ENCODE results near the gene PKD2L1.

Gene PKD2L1

GRCh38 chr10:100265821-100266485 lies 64.1 kb downstream of the PKD2L1 start:
- H3K14ac ChIP-seq (ENCODE audit: low read length), result no peak overlapping the region
- no peak overlapping the region for H3K9ac ChIP-seq (ENCODE audit: low read depth, low read length, poor library complexity)
- H3K4me2 ChIP-seq (ENCODE audit: insufficient read depth, low read length, poor library complexity, severe bottlenecking), result no peak overlapping the region
- H3K4me3 ChIP-seq (ENCODE audit: low read length in 2 of 2), result peak overlapping the region in 1 of 2 donors; percentile 92
- H3K4ac ChIP-seq (ENCODE audit: low read length), result no peak overlapping the region
- H4K8ac ChIP-seq (ENCODE audit: low read depth, low read length), result no peak overlapping the region
- H2BK120ac ChIP-seq (ENCODE audit: low read depth, low read length), result no peak overlapping the region
- H2BK5ac ChIP-seq (ENCODE audit: low read length), result no peak overlapping the region
- H3K18ac ChIP-seq (ENCODE audit: low read length), result no peak overlapping the region
- DNase-seq (ENCODE audit: low spot score), result no peak
- no peak overlapping the region for H2AFZ ChIP-seq (ENCODE audit: low read length)
- peaks cover 2 to 12% of the 10 kb centered on the region in 2 donors for H3K36me3 ChIP-seq (replicated peaks in 1 of 2; ENCODE audit: control insufficient read depth in 2 of 2, insufficient read depth in 2 of 2, low read length in 2 of 2)
- H3K79me1 ChIP-seq (ENCODE audit: low read depth, low read length), result peaks cover 3% of the 10 kb centered on the region
- H2AK5ac ChIP-seq (ENCODE audit: low read depth, low read length), result no peak overlapping the region
- H3K9me3 ChIP-seq (replicated peaks in 1 of 2; ENCODE audit: control insufficient read depth in 2 of 2, insufficient read depth in 1 of 2, low read depth in 1 of 2, low read length in 2 of 2), result no peaks in the 10 kb centered on the region
- whole genome bisulfite sequencing, 2 donors (ENCODE audit: extremely low coverage in 2 of 2, insufficient read length in 2 of 2, insufficient replicate concordance in 1 of 2), result no CpG with 5 or more reads among the region's 15 CpGs
- H3K27me3 ChIP-seq (ENCODE audit: control insufficient read depth in 3 of 3, insufficient read depth in 3 of 3, low read depth in 1 of 3, low read length in 3 of 3), result no peaks in the 10 kb centered on the region
- H2BK12ac ChIP-seq (ENCODE audit: low read length), result no peak overlapping the region
- H3K23ac ChIP-seq (ENCODE audit: low read depth, low read length, poor library complexity), result no peak overlapping the region
- no peak overlapping the region for H4K91ac ChIP-seq (ENCODE audit: low read depth, low read length, poor library complexity)
- H3K27ac ChIP-seq (replicated peaks; ENCODE audit: low read length), result no peak overlapping the region
- peaks cover 2% of the 10 kb centered on the region in 2 donors for H3K4me1 ChIP-seq (ENCODE audit: control insufficient read depth in 2 of 2, insufficient read depth in 1 of 2, low read depth in 1 of 2, low read length in 2 of 2)
- no peak overlapping the region for H2BK15ac ChIP-seq (ENCODE audit: low read length)

GRCh38 chr10:100254191-100254590 lies 75.8 kb downstream of the PKD2L1 start:
- peaks cover 4 to 85% of the 10 kb centered on the region in 2 donors for H3K36me3 ChIP-seq (replicated peaks in 1 of 2; ENCODE audit: control insufficient read depth in 2 of 2, insufficient read depth in 2 of 2, low read length in 2 of 2)
- no CpG with 5 or more reads among the region's 3 CpGs for WGBS, 2 donors (ENCODE audit: extremely low coverage in 2 of 2, insufficient read length in 2 of 2, insufficient replicate concordance in 1 of 2)

GRCh38 chr10:100253041-100253440 lies 77.0 kb downstream of the PKD2L1 start:
- Histone ChIP-seq H3K9ac (ENCODE audit: low read depth, low read length, poor library complexity) (no peak overlapping the region), H4K91ac (ENCODE audit: low read depth, low read length, poor library complexity) (no peak overlapping the region), H3K79me1 (ENCODE audit: low read depth, low read length) (peaks cover 2% of the 10 kb centered on the region), H3K27ac (replicated peaks; ENCODE audit: low read length) (no peak overlapping the region), H3K36me3 (replicated peaks in 1 of 2; ENCODE audit: control insufficient read depth in 2 of 2, insufficient read depth in 2 of 2, low read length in 2 of 2) (peaks cover 12 to 87% of the 10 kb centered on the region in 2 donors), H4K8ac (ENCODE audit: low read depth, low read length) (no peak overlapping the region), H2AFZ (ENCODE audit: low read length) (no peak overlapping the region), H3K14ac (ENCODE audit: low read length) (no peak overlapping the region), H3K4me2 (ENCODE audit: insufficient read depth, low read length, poor library complexity, severe bottlenecking) (no peak overlapping the region), H3K4me3 (ENCODE audit: low read length in 2 of 2) (no peak overlapping the region), H3K18ac (ENCODE audit: low read length) (no peak overlapping the region), H3K4me1 (ENCODE audit: control insufficient read depth in 2 of 2, insufficient read depth in 1 of 2, low read depth in 1 of 2, low read length in 2 of 2) (no peaks in the 10 kb centered on the region), H3K27me3 (ENCODE audit: control insufficient read depth in 3 of 3, insufficient read depth in 3 of 3, low read depth in 1 of 3, low read length in 3 of 3) (no peaks in the 10 kb centered on the region), H3K23ac (ENCODE audit: low read depth, low read length, poor library complexity) (no peak overlapping the region), H2BK120ac (ENCODE audit: low read depth, low read length) (no peak overlapping the region), H3K9me3 (replicated peaks in 1 of 2; ENCODE audit: control insufficient read depth in 2 of 2, insufficient read depth in 1 of 2, low read depth in 1 of 2, low read length in 2 of 2) (no peaks in the 10 kb centered on the region), H2BK12ac (ENCODE audit: low read length) (no peak overlapping the region), H3K4ac (ENCODE audit: low read length) (no peak overlapping the region), H2BK15ac (ENCODE audit: low read length) (no peak overlapping the region), H2BK5ac (ENCODE audit: low read length) (no peak overlapping the region), H2AK5ac (ENCODE audit: low read depth, low read length) (no peak overlapping the region)
- DNase-seq (ENCODE audit: low spot score), result no peak
- WGBS, 2 donors (ENCODE audit: extremely low coverage in 2 of 2, insufficient read length in 2 of 2, insufficient replicate concordance in 1 of 2), result no CpG with 5 or more reads among the region's 5 CpGs

More at GRCh38 chr10:100254191-100254590, 75.8 kb downstream of the PKD2L1 start:
- H3K4ac ChIP-seq (ENCODE audit: low read length), result no peak overlapping the region
- no peak overlapping the region for H3K27ac ChIP-seq (replicated peaks; ENCODE audit: low read length)
- DNase-seq (ENCODE audit: low spot score), result no peak
- H3K4me3 ChIP-seq (ENCODE audit: low read length in 2 of 2), result no peak overlapping the region
- no peak overlapping the region for H3K14ac ChIP-seq (ENCODE audit: low read length)
- H2BK5ac ChIP-seq (ENCODE audit: low read length), result no peak overlapping the region
- H3K27me3 ChIP-seq (ENCODE audit: control insufficient read depth in 3 of 3, insufficient read depth in 3 of 3, low read depth in 1 of 3, low read length in 3 of 3), result no peaks in the 10 kb centered on the region
- no peak overlapping the region for H2AK5ac ChIP-seq (ENCODE audit: low read depth, low read length)
- no peak overlapping the region for H3K4me2 ChIP-seq (ENCODE audit: insufficient read depth, low read length, poor library complexity, severe bottlenecking)
- no peak overlapping the region for H2BK15ac ChIP-seq (ENCODE audit: low read length)
- H2BK120ac ChIP-seq (ENCODE audit: low read depth, low read length), result no peak overlapping the region
- H3K79me1 ChIP-seq (ENCODE audit: low read depth, low read length), result peaks cover 2% of the 10 kb centered on the region
- no peak overlapping the region for H3K18ac ChIP-seq (ENCODE audit: low read length)
- H4K91ac ChIP-seq (ENCODE audit: low read depth, low read length, poor library complexity), result no peak overlapping the region
- no peak overlapping the region for H4K8ac ChIP-seq (ENCODE audit: low read depth, low read length)
- H3K9ac ChIP-seq (ENCODE audit: low read depth, low read length, poor library complexity), result no peak overlapping the region
- H3K9me3 ChIP-seq (replicated peaks in 1 of 2; ENCODE audit: control insufficient read depth in 2 of 2, insufficient read depth in 1 of 2, low read depth in 1 of 2, low read length in 2 of 2), result no peaks in the 10 kb centered on the region
- no peak overlapping the region for H2BK12ac ChIP-seq (ENCODE audit: low read length)
- H3K23ac ChIP-seq (ENCODE audit: low read depth, low read length, poor library complexity), result no peak overlapping the region
- no peaks in the 10 kb centered on the region for H3K4me1 ChIP-seq (ENCODE audit: control insufficient read depth in 2 of 2, insufficient read depth in 1 of 2, low read depth in 1 of 2, low read length in 2 of 2)
- no peak overlapping the region for H2AFZ ChIP-seq (ENCODE audit: low read length)

GRCh38 chr10:100248820-100249219 lies 81.2 kb downstream of the PKD2L1 start:
- Histone ChIP-seq H3K4me1 (ENCODE audit: control insufficient read depth in 2 of 2, insufficient read depth in 1 of 2, low read depth in 1 of 2, low read length in 2 of 2) (no peaks in the 10 kb centered on the region), H3K4me3 (ENCODE audit: low read length in 2 of 2) (no peak overlapping the region), H3K79me1 (ENCODE audit: low read depth, low read length) (peaks cover 2% of the 10 kb centered on the region), H3K36me3 (replicated peaks in 1 of 2; ENCODE audit: control insufficient read depth in 2 of 2, insufficient read depth in 2 of 2, low read length in 2 of 2) (peaks cover 15 to 90% of the 10 kb centered on the region in 2 donors), H3K9ac (ENCODE audit: low read depth, low read length, poor library complexity) (no peak overlapping the region), H3K14ac (ENCODE audit: low read length) (no peak overlapping the region), H2AK5ac (ENCODE audit: low read depth, low read length) (no peak overlapping the region), H3K18ac (ENCODE audit: low read length) (no peak overlapping the region), H2BK120ac (ENCODE audit: low read depth, low read length) (no peak overlapping the region), H4K8ac (ENCODE audit: low read depth, low read length) (no peak overlapping the region), H4K91ac (ENCODE audit: low read depth, low read length, poor library complexity) (no peak overlapping the region), H3K4me2 (ENCODE audit: insufficient read depth, low read length, poor library complexity, severe bottlenecking) (no peak overlapping the region), H2BK5ac (ENCODE audit: low read length) (no peak overlapping the region), H3K27ac (replicated peaks; ENCODE audit: low read length) (no peak overlapping the region), H2AFZ (ENCODE audit: low read length) (no peak overlapping the region), H3K4ac (ENCODE audit: low read length) (no peak overlapping the region), H3K27me3 (ENCODE audit: control insufficient read depth in 3 of 3, insufficient read depth in 3 of 3, low read depth in 1 of 3, low read length in 3 of 3) (no peaks in the 10 kb centered on the region), H2BK15ac (ENCODE audit: low read length) (no peak overlapping the region), H3K9me3 (replicated peaks in 1 of 2; ENCODE audit: control insufficient read depth in 2 of 2, insufficient read depth in 1 of 2, low read depth in 1 of 2, low read length in 2 of 2) (no peaks in the 10 kb centered on the region), H2BK12ac (ENCODE audit: low read length) (no peak overlapping the region), H3K23ac (ENCODE audit: low read depth, low read length, poor library complexity) (no peak overlapping the region)
- WGBS, 2 donors (ENCODE audit: extremely low coverage in 2 of 2, insufficient read length in 2 of 2, insufficient replicate concordance in 1 of 2), result no CpG with 5 or more reads among the region's 7 CpGs
- no peak for DNase-seq (ENCODE audit: low spot score)

All from neuronal stem cell (in vitro differentiated cells).